GM19463 (cell line): ENCODE data around the gene TEK.

Experiments
- ATAC-seq: cut with Tn5 transposase; IDR thresholded peaks from one replicate; pipeline ENCODE4 v1.9.1; 2021; ENCODE audit warnings: mild to moderate bottlenecking, moderate library complexity; ENCODE audit not compliant: unreplicated experiment

TEK gene

GRCh38 chr9:27176971-27177370 is 67.9 kb downstream of the TEK start:
- ATAC-seq, result no peak

GRCh38 chr9:27179245-27179865 is 70.3 kb downstream of the TEK start:
- ATAC-seq, result no peak

- no peak for ATAC-seq
Measured at GRCh38 chr9:27181381-27181780, 72.4 kb downstream of the TEK start.

GRCh38 chr9:27182421-27182820 is 73.4 kb downstream of the TEK start:
- no peak for ATAC-seq

- ATAC-seq, result no peak
Measured at GRCh38 chr9:27183131-27183530, 74.1 kb downstream of the TEK start.

DNA sequence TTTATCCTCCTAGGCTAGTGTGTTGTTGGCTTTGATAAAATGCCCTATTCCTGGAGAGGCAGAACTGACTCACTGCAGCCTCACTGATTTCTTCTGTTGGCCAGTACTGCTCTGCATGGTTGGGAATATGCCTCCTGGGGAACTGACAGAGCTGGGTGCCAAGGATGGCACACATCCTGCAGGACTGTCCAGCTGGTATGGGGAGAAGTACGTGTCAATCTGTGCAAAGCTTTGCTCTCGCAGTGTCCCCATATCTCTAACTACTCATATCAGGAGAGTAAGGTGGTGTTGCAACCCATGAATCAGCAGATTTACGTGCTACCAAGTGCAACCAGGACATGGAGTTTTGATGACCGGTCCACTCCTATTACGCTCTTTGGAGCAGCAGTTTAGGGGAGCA is 74.7 kb downstream of the TEK start:
- ATAC-seq, result no peak

DNA sequence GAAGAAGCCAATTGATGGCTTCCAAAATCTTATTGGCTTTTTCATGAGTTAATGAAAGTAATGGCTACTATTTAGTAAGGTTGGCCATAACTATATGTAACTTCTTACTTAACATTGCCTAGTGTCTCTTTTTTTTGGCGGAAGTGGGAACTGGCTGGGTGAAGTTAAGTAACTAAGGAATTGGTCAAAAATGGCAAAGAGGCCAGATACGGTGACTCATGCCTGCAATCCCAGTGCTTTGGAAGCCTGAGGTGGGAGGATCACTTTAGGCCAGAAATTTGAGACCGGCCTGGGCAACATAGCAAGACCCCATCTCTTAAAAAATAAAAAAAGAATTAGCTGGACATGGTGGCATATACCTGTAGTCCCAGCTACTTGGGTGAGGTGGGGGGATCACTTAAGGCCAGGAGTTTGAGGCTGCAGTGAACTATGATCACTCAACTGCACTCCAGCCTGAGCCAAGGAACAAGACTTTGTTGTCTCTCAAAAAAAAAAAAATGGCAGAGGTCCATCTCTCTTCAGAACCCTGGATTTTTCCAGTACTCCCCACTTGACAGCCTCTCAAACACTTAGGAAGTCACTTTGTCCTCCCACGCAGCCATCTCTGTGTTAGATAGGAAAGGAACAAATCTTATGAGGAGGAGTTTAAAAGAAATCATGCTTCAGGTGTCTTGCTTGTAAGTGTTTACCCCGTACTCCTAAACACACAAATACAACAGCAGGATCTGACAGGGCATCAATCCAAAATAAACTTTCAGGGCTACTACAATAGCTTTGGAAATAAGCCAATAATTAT is 75.7 kb downstream of the TEK start:
- ATAC-seq, result no peak

GRCh38 chr9:27188426-27188825 is 79.4 kb downstream of the TEK start:
- ATAC-seq, result no peak

DNA sequence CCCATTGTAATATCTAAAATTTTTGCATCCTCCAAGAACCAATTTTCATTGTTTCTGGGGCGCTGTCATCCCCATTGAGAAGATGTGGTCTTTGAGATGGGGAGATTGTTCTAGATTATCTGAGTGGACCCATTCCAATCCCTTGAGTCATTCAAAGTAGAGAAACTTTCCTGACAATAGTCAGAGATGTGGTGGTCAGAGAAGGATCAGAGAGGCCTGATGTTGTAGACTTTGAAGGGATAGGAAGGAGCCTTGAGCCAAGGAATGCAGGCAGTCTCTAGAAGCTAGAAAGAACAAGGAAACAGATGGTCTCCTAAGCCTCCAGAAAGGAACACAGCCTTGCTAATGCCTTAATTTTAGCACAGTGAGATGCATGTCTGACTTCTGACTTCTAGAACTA is 80.4 kb downstream of the TEK start:
- no peak for ATAC-seq

GRCh38 chr9:27192291-27192960 is 83.4 kb downstream of the TEK start:
- no peak for ATAC-seq

- no peak for ATAC-seq
Measured at GRCh38 chr9:27193886-27194285, 84.9 kb downstream of the TEK start.

DNA sequence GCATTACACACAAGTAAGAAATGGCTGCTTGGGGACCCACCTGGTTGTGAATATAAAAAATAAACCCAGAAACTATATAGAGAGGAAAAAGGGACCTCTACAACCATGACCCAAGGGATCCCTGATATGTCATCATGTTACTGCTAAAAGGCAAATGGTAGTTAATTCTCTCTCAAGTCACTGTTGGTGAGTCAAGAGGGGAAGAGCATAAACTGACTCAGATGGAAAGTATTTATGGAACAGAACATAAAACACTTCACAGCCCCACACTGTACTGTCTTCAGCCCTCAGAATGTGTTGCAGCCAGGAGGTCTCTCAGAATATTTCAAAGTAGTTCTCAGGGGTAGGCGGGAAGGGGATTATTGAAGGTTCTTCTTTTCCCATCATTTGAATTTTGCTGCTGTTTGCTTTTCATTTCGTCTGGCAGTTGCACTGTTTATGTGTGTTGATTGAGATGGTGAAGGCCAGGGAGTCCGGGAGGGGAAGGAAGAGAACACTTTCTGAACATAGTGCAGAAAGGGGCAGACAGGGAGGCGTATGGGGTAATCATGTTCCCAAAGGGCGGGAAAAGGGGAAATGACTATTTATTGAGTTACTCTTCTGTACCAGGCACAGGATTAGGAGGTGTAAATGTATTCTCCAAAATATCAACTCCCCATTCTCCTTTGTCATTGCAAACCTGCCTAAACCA is 85.5 kb downstream of the TEK start:
- no peak for ATAC-seq

GRCh38 chr9:27195191-27195590 is 86.2 kb downstream of the TEK start:
- no peak for ATAC-seq

GRCh38 chr9:27196383-27196782 is 87.4 kb downstream of the TEK start:
- ATAC-seq, result no peak

GRCh38 chr9:27198190-27198589 is 89.2 kb downstream of the TEK start:
- no peak for ATAC-seq

DNA sequence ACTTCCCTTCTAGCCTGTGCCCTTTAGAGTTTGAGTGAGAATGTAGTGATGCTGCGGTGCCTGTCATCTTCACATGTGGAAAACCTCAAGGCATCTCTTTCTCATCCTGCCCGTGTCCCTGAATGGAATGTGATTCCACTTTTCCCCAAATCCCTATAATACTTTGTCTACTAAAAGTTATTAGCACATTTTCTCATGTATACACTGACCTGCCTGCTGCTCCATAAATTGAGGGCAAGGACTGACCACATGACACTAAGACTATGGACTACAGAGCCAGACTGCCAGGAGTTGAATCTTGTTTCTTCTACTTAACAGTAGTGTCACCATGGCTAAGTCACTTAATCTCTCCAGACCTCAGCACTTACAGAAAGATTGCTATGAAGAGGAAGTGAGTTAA is 93.0 kb downstream of the TEK start:
- ATAC-seq, result no peak

- no peak for ATAC-seq
Measured at GRCh38 chr9:27203783-27204182, 94.8 kb downstream of the TEK start.

- ATAC-seq, result no peak
Measured at GRCh38 chr9:27204578-27204977, 95.6 kb downstream of the TEK start.

GRCh38 chr9:27205198-27205597 is 96.2 kb downstream of the TEK start:
- no peak for ATAC-seq

DNA sequence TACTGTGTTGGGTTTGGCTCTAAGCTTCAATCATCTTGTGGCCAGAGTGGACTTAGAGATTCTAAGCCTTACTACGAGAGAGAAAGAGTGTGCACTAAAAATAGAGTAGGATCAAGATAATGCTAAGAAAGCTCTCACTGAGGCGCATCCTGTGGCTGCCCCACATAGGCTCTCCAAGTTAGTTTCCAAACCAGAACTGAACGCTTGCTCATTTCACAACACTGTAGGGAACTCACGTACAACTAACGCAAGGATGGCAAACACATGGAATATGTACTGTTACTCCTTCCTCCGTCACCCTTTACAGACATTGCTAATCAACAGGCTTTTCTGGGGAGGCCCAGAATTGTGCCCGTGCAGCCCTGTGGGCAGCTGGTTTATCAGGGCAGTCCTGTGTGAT is 97.0 kb downstream of the TEK start:
- ATAC-seq, result no peak

DNA sequence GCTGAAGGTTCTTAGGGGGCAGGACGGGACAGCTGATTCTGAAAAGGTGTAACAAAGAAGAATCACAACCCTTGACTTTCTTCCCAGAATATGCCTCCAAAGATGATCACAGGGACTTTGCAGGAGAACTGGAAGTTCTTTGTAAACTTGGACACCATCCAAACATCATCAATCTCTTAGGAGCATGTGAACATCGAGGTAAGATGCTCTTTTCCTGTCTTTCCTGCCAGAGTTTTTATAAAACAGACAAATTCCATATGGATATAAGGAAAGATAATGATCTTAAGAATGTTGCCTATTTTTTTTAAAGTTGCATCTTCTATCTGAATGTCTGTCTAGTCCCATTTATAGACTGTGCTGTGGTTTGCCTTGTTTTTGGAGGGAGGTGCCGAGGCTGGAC is 100.0 kb downstream of the TEK start:
- no peak for ATAC-seq

- no peak for ATAC-seq
Measured at GRCh38 chr9:27210588-27210987, 101.6 kb downstream of the TEK start.
